GM18858 (cell line): ENCODE results near the gene FAM236C.
"Not testable (repeated sequence)": the region's sequence is repeated elsewhere in the genome, so short reads cannot be mapped to it uniquely, and the experiment has no call there.

Experiments used
- ATAC-seq: cut with Tn5 transposase; IDR thresholded peaks from one replicate; pipeline ENCODE4 v1.9.1; 2021; ENCODE audit not compliant: unreplicated experiment

FAM236C gene

GRCh38 chrX:72912315-72912714 lies at the start of gene FAM236C:
TSS of gene FAM236C (plus strand) at chrX:72912615. CDS start at chrX:72912715, 100 bp downstream.
- not testable (repeated sequence) for ATAC-seq

GRCh38 chrX:72882898-72883297 lies 29.5 kb upstream of the FAM236C start:
- not testable (repeated sequence) for ATAC-seq

- not testable (repeated sequence) for ATAC-seq
Observed at GRCh38 chrX:72889740-72890139, 22.7 kb upstream of the FAM236C start.

GRCh38 chrX:72916096-72916495 lies 3.7 kb downstream of the FAM236C start:
- ATAC-seq, result not testable (repeated sequence)

GRCh38 chrX:72932283-72932682 lies 19.9 kb downstream of the FAM236C start:
- ATAC-seq, result not testable (repeated sequence)

- ATAC-seq, result not testable (repeated sequence)
Observed at GRCh38 chrX:72936455-72936854, 24.0 kb downstream of the FAM236C start.

- not testable (repeated sequence) for ATAC-seq
Observed at GRCh38 chrX:72936882-72937455, 24.6 kb downstream of the FAM236C start.

GRCh38 chrX:72937906-72938305 lies 25.5 kb downstream of the FAM236C start, which contains the start of gene FAM236A:
TSS of gene FAM236A (plus strand) at chrX:72938206. CDS start at chrX:72938263, 57 bp downstream.
- ATAC-seq, result not testable (repeated sequence)

GRCh38 chrX:72942272-72942671 lies 29.9 kb downstream of the FAM236C start:
- not testable (repeated sequence) for ATAC-seq

- peak; percentile 80 for ATAC-seq
Observed at GRCh38 chrX:72943035-72943818, 30.8 kb downstream of the FAM236C start.

GRCh38 chrX:72943819-72944169 lies 31.4 kb downstream of the FAM236C start, which contains the start of gene DMRTC1:
TSS of gene DMRTC1 (minus strand) at chrX:72943837. CDS start at chrX:72875694, 68,143 bp downstream.
- ATAC-seq, result peak; percentile 68

- ATAC-seq, result not testable (repeated sequence)
Observed at GRCh38 chrX:72959971-72960370, 47.6 kb downstream of the FAM236C start.
